GM23338 (cell line): ENCODE data around the gene FIBP. TPM values are rescaled to one million over a fixed set of nuclear protein-coding genes. Genes with fewer than 3 reads are reported as not detected.

ENCODE experiments used
- ATAC-seq: fragments of 200-7000 bp; cut with Tn5 transposase; 3 replicates; pipeline ENCODE4 v1.9.1; 2020
- DNase-seq: peaks from one replicate; pipeline ENCODE4 v3.0.0-alpha.2; 2015; ENCODE audit warnings: low spot score
- H2AFZ ChIP-seq: fragments of 200-600 bp; sonication (generic); 2 replicates; pipeline ENCODE4 v1.8.0; 2016; ENCODE audit warnings: antibody characterized with exemption, mild to moderate bottlenecking, moderate library complexity
- H3F3A ChIP-seq: fragments of 200-600 bp; sonication (generic); replicated peaks from 2 replicates; pipeline ENCODE4 v1.8.0; 2017; ENCODE audit warnings: antibody characterized with exemption, mixed run types, low read depth
- H3K27ac ChIP-seq: fragments of 200-600 bp; sonication (generic); 2 replicates; pipeline ENCODE4 v1.6.1; 2016; ENCODE audit warnings: low read depth
- H3K27me3 ChIP-seq: fragments of 200-600 bp; sonication (generic); 2 replicates; pipeline ENCODE4 v1.8.0; 2016; ENCODE audit warnings: mild to moderate bottlenecking, mixed run types, moderate library complexity; ENCODE audit not compliant: insufficient read depth
- H3K36me3 ChIP-seq: fragments of 200-600 bp; sonication (generic); 2 replicates; pipeline ENCODE4 v1.8.0; 2016; ENCODE audit warnings: mild to moderate bottlenecking; ENCODE audit not compliant: insufficient read depth
- H3K4me1 ChIP-seq: fragments of 200-600 bp; sonication (generic); 2 replicates; pipeline ENCODE4 v1.8.0; 2016; ENCODE audit warnings: mild to moderate bottlenecking, moderate library complexity; ENCODE audit not compliant: insufficient read depth
- H3K4me2 ChIP-seq: fragments of 200-600 bp; sonication (generic); 2 replicates; pipeline ENCODE4 v1.7.1; 2017; ENCODE audit warnings: mixed run types
- H3K4me3 ChIP-seq: fragments of 200-600 bp; sonication (generic); 2 replicates; pipeline ENCODE4 v1.6.1; 2016; ENCODE audit warnings: mixed run types
- H3K79me2 ChIP-seq: fragments of 200-600 bp; sonication (generic); replicated peaks from 2 replicates; pipeline ENCODE4 v1.8.0; 2017; ENCODE audit warnings: mild to moderate bottlenecking; ENCODE audit not compliant: insufficient read depth
- H3K9me2 ChIP-seq: fragments of 200-600 bp; sonication (generic); 2 replicates; pipeline ENCODE4 v1.8.0; 2017; ENCODE audit not compliant: insufficient read depth
- H4K20me1 ChIP-seq: fragments of 200-600 bp; sonication (generic); replicated peaks from 2 replicates; pipeline ENCODE4 v1.8.0; 2017; ENCODE audit warnings: mild to moderate bottlenecking; ENCODE audit not compliant: insufficient read depth
- H3K27ac Mint-ChIP-seq: 2 replicates; pipeline ENCODE4 v1.8.0; 2020; ENCODE audit warnings: inconsistent platforms, mild to moderate bottlenecking, moderate library complexity, mixed read lengths
- H3K27me3 Mint-ChIP-seq: 3 replicates; pipeline ENCODE4 v1.8.0; 2022; ENCODE audit warnings: low read depth, mild to moderate bottlenecking, moderate library complexity, mixed read lengths, inconsistent platforms; ENCODE audit not compliant: insufficient read depth, poor library complexity
- H3K36me3 Mint-ChIP-seq: 3 replicates; pipeline ENCODE4 v1.8.0; 2021; ENCODE audit warnings: low read depth, mild to moderate bottlenecking, inconsistent platforms, moderate library complexity, mixed read lengths
- H3K4me1 Mint-ChIP-seq: 3 replicates; pipeline ENCODE4 v1.8.0; 2020; ENCODE audit warnings: mild to moderate bottlenecking, inconsistent platforms, mixed read lengths
- H3K4me3 Mint-ChIP-seq: 3 replicates; pipeline ENCODE4 v1.8.0; 2021; ENCODE audit warnings: moderate library complexity, mild to moderate bottlenecking, inconsistent platforms, mixed read lengths
- H3K9me3 Mint-ChIP-seq: 3 replicates; pipeline ENCODE4 v1.8.0; 2020; ENCODE audit warnings: moderate library complexity, mild to moderate bottlenecking, inconsistent platforms, mixed read lengths
- CREB1 ChIP-seq: fragments of 250-450 bp; sonication (Bioruptor Pico); IDR thresholded peaks from 2 replicates; pipeline ENCODE4 v1.5.0; 2020; ENCODE audit warnings: low read depth, mild to moderate bottlenecking, moderate library complexity
- CTCF ChIP-seq, 2 experiments: fragments of 200-600 bp in 1 of 2; sonication (generic) in 1 of 2; conservative IDR thresholded peaks; 2 replicates each; pipeline versions ENCODE4 v1.5.1 to v1.6.1; 2016 to 2017; ENCODE audit warnings: antibody characterized with exemption in 2 of 2, low read depth in 2 of 2, mild to moderate bottlenecking in 2 of 2, moderate library complexity in 1 of 2
- EZH2 ChIP-seq: fragments of 200-600 bp; sonication (generic); IDR thresholded peaks from one replicate; pipeline ENCODE4 v1.8.0; 2017; ENCODE audit warnings: antibody characterized with exemption, mild to moderate bottlenecking, low read depth; ENCODE audit not compliant: unreplicated experiment
- EZH2phosphoT487 ChIP-seq: fragments of 200-600 bp; sonication (generic); IDR thresholded peaks from one replicate; pipeline ENCODE4 v1.8.1; 2018; ENCODE audit warnings: antibody characterized with exemption; ENCODE audit not compliant: unreplicated experiment
- JUNB ChIP-seq: IDR thresholded peaks from one replicate; pipeline ENCODE4 v1.6.1; 2016; ENCODE audit warnings: antibody characterized with exemption; ENCODE audit not compliant: unreplicated experiment
- NANOG ChIP-seq: IDR thresholded peaks from 2 replicates; pipeline ENCODE4 v1.6.1; 2016; ENCODE audit warnings: antibody characterized with exemption, borderline replicate concordance
- POLR2AphosphoS5 ChIP-seq: IDR thresholded peaks from 2 replicates; pipeline ENCODE4 v1.6.1; 2016; ENCODE audit warnings: antibody characterized with exemption, low read depth
- REST ChIP-seq: IDR thresholded peaks from one replicate; pipeline ENCODE4 v1.6.1; 2018; ENCODE audit warnings: antibody characterized with exemption; ENCODE audit not compliant: unreplicated experiment
- STAT1 ChIP-seq: IDR thresholded peaks from one replicate; pipeline ENCODE4 v1.6.1; 2016; ENCODE audit warnings: antibody characterized with exemption; ENCODE audit not compliant: unreplicated experiment
- ZNF114 ChIP-seq: fragments of 250-450 bp; sonication (Bioruptor Pico); IDR thresholded peaks from 2 replicates; pipeline ENCODE4 v1.5.0; 2020; ENCODE audit warnings: mild to moderate bottlenecking, moderate library complexity
- ZNF331 ChIP-seq: fragments of 250-450 bp; sonication (Bioruptor Pico); IDR thresholded peaks from 2 replicates; pipeline ENCODE4 v1.5.0; 2020; ENCODE audit warnings: low read depth, mild to moderate bottlenecking, moderate library complexity
- polyA plus RNA-seq: library from polyadenylated mRNA; unstranded; fragments of >200 nt; fragmentation: Nextera tagmentation; extraction: Ambion mirVana; gene quantifications from 2 replicates; pipeline ENCODE4 v1.2.1, GENCODE V29; 2016
- total RNA-seq: library from RNA; depleted of rRNA; stranded (reverse); fragments of >200 nt; shearing (Covaris generic); gene quantifications from 2 replicates; pipeline ENCODE4 v1.2.3, GENCODE V29; 2014
- TF ChIP-seq, protein P1 (sequence below): IDR thresholded peaks from 2 replicates; pipeline ENCODE4 v1.6.1; 2016; ENCODE audit warnings: antibody characterized with exemption
- TF ChIP-seq, protein P2 (sequence below): fragments of 250-450 bp; sonication (Bioruptor Pico); IDR thresholded peaks from 2 replicates; pipeline ENCODE4 v1.5.0; 2020; ENCODE audit warnings: mild to moderate bottlenecking, moderate library complexity

The FIBP gene
- total and polyA plus RNA-seq, 2 experiments from 2014 or later: 79.0 to 102 TPM

- H3K4me3 Mint-ChIP-seq: peak overlapping the region; percentile 7; the same call in 1 of the 3 replicates
- no peak for TF ChIP-seq NANOG
- TF ChIP-seq REST: no peak
- TF ChIP-seq CREB1: no peak
- TF ChIP-seq CTCF (conservative IDR thresholded peaks at IDR 0.05; ENCODE audit: low read depth in 2 of 2): no peak
- no peak for TF ChIP-seq STAT1
- TF ChIP-seq, protein P1, sequence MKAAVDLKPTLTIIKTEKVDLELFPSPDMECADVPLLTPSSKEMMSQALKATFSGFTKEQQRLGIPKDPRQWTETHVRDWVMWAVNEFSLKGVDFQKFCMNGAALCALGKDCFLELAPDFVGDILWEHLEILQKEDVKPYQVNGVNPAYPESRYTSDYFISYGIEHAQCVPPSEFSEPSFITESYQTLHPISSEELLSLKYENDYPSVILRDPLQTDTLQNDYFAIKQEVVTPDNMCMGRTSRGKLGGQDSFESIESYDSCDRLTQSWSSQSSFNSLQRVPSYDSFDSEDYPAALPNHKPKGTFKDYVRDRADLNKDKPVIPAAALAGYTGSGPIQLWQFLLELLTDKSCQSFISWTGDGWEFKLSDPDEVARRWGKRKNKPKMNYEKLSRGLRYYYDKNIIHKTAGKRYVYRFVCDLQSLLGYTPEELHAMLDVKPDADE: no peak
- TF ChIP-seq JUNB: no peak
- TF ChIP-seq ZNF114 (CRISPR knock-in tag): no peak
- no peak for TF ChIP-seq POLR2AphosphoS5
- no peak for TF ChIP-seq ZNF331 (CRISPR knock-in tag)
- TF ChIP-seq EZH2: no peak
- TF ChIP-seq, protein P2, sequence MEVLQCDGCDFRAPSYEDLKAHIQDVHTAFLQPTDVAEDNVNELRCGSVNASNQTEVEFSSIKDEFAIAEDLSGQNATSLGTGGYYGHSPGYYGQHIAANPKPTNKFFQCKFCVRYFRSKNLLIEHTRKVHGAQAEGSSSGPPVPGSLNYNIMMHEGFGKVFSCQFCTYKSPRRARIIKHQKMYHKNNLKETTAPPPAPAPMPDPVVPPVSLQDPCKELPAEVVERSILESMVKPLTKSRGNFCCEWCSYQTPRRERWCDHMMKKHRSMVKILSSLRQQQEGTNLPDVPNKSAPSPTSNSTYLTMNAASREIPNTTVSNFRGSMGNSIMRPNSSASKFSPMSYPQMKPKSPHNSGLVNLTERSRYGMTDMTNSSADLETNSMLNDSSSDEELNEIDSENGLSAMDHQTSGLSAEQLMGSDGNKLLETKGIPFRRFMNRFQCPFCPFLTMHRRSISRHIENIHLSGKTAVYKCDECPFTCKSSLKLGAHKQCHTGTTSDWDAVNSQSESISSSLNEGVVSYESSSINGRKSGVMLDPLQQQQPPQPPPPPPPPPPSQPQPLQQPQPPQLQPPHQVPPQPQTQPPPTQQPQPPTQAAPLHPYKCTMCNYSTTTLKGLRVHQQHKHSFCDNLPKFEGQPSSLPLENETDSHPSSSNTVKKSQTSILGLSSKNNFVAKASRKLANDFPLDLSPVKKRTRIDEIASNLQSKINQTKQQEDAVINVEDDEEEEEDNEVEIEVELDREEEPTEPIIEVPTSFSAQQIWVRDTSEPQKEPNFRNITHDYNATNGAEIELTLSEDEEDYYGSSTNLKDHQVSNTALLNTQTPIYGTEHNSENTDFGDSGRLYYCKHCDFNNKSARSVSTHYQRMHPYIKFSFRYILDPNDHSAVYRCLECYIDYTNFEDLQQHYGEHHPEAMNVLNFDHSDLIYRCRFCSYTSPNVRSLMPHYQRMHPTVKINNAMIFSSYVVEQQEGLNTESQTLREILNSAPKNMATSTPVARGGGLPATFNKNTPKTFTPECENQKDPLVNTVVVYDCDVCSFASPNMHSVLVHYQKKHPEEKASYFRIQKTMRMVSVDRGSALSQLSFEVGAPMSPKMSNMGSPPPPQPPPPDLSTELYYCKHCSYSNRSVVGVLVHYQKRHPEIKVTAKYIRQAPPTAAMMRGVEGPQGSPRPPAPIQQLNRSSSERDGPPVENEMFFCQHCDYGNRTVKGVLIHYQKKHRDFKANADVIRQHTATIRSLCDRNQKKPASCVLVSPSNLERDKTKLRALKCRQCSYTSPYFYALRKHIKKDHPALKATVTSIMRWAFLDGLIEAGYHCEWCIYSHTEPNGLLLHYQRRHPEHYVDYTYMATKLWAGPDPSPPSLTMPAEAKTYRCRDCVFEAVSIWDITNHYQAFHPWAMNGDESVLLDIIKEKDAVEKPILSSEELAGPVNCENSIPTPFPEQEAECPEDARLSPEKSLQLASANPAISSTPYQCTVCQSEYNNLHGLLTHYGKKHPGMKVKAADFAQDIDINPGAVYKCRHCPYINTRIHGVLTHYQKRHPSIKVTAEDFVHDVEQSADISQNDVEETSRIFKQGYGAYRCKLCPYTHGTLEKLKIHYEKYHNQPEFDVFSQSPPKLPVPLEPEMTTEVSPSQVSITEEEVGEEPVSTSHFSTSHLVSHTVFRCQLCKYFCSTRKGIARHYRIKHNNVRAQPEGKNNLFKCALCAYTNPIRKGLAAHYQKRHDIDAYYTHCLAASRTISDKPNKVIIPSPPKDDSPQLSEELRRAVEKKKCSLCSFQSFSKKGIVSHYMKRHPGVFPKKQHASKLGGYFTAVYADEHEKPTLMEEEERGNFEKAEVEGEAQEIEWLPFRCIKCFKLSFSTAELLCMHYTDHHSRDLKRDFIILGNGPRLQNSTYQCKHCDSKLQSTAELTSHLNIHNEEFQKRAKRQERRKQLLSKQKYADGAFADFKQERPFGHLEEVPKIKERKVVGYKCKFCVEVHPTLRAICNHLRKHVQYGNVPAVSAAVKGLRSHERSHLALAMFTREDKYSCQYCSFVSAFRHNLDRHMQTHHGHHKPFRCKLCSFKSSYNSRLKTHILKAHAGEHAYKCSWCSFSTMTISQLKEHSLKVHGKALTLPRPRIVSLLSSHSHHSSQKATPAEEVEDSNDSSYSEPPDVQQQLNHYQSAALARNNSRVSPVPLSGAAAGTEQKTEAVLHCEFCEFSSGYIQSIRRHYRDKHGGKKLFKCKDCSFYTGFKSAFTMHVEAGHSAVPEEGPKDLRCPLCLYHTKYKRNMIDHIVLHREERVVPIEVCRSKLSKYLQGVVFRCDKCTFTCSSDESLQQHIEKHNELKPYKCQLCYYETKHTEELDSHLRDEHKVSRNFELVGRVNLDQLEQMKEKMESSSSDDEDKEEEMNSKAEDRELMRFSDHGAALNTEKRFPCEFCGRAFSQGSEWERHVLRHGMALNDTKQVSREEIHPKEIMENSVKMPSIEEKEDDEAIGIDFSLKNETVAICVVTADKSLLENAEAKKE: no peak
- no peak for TF ChIP-seq EZH2phosphoT487
- no peak overlapping the region for H3K27ac Mint-ChIP-seq
- H3K79me2 ChIP-seq: peaks cover 7% of the 10 kb centered on the region
- H4K20me1 ChIP-seq: no peaks in the 10 kb centered on the region
- H3K9me2 ChIP-seq: no peaks in the 10 kb centered on the region
- ATAC-seq: no peak
- H3K27me3 Mint-ChIP-seq: peaks cover 12% of the 10 kb centered on the region
- H3K27ac ChIP-seq: no peak overlapping the region
- H3K27me3 ChIP-seq: no peaks in the 10 kb centered on the region
- H3K36me3 ChIP-seq: no peaks in the 10 kb centered on the region; the same call in 1 of the 2 replicates
- H3K4me1 ChIP-seq: peaks cover 5% of the 10 kb centered on the region; the same call in 1 of the 2 replicates
- H2AFZ ChIP-seq: no peak overlapping the region
- H3K4me3 ChIP-seq: no peak overlapping the region
- no peaks in the 10 kb centered on the region; the same call in 2 of the 3 replicates for H3K4me1 Mint-ChIP-seq
- H3K9me3 Mint-ChIP-seq: no peaks in the 10 kb centered on the region
- DNase-seq: no peak
- H3F3A ChIP-seq: 0 out of 2 replicates have a peak, but pooled peaks cover 4% of the 10 kb centered on the region
- peaks cover 18% of the 10 kb centered on the region for H3K36me3 Mint-ChIP-seq
- H3K4me2 ChIP-seq: no peak overlapping the region
These were observed 33.6 kb upstream of the FIBP start for GRCh38 chr11:65921876-65922275.
